KMS-11 (cell line): ENCODE data around the gene LRRC49.

Source experiments
- H2AFZ ChIP-seq: fragments of 200-600 bp; sonication (generic); 2 replicates; pipeline ENCODE4 v1.6.1; 2016; ENCODE audit warnings: antibody characterized with exemption, mixed run types, low read depth
- H3K27ac ChIP-seq: fragments of 200-600 bp; sonication (generic); 2 replicates; pipeline ENCODE4 v1.6.1; 2016; ENCODE audit warnings: mild to moderate bottlenecking, mixed run types
- H3K27me3 ChIP-seq: fragments of 200-600 bp; sonication (generic); 2 replicates; pipeline ENCODE4 v1.6.1; 2017; ENCODE audit warnings: mild to moderate bottlenecking, low read depth, mixed run types, moderate library complexity; ENCODE audit not compliant: insufficient read depth
- H3K36me3 ChIP-seq: fragments of 200-600 bp; sonication (generic); 2 replicates; pipeline ENCODE4 v1.6.1; 2017; ENCODE audit warnings: mild to moderate bottlenecking, mixed run types; ENCODE audit not compliant: insufficient read depth
- H3K4me1 ChIP-seq: fragments of 200-600 bp; sonication (generic); 2 replicates; pipeline ENCODE4 v1.6.1; 2016; ENCODE audit warnings: mild to moderate bottlenecking, low read depth, mixed run types; ENCODE audit not compliant: poor library complexity, severe bottlenecking
- H3K4me2 ChIP-seq: fragments of 200-600 bp; sonication (generic); 2 replicates; pipeline ENCODE4 v1.7.0; 2016; ENCODE audit warnings: mild to moderate bottlenecking, mixed run types
- H3K4me3 ChIP-seq: fragments of 200-600 bp; sonication (generic); IDR thresholded peaks from 2 replicates; pipeline ENCODE4 v1.6.1; 2017; ENCODE audit warnings: low read depth, low read length, mixed read lengths; ENCODE audit not compliant: insufficient read depth
- H3K79me2 ChIP-seq: fragments of 200-600 bp; sonication (generic); 2 replicates; pipeline ENCODE4 v1.6.1; 2016; ENCODE audit warnings: low read depth, mixed run types; ENCODE audit not compliant: insufficient read depth
- H3K9ac ChIP-seq: fragments of 200-600 bp; sonication (generic); 2 replicates; pipeline ENCODE4 v1.6.1; 2016; ENCODE audit warnings: mild to moderate bottlenecking, mixed run types
- H4K20me1 ChIP-seq: fragments of 200-600 bp; sonication (generic); 2 replicates; pipeline ENCODE4 v1.6.1; 2016; ENCODE audit warnings: mild to moderate bottlenecking, mixed run types; ENCODE audit not compliant: insufficient read depth
- TF ChIP-seq, protein P1 (sequence below): fragments of 200-600 bp; sonication (generic); conservative IDR thresholded peaks from 2 replicates; pipeline ENCODE4 v1.6.1; 2017; ENCODE audit warnings: low read depth, mild to moderate bottlenecking, antibody characterized with exemption, low read length, moderate library complexity, mixed read lengths

Gene LRRC49

DNA sequence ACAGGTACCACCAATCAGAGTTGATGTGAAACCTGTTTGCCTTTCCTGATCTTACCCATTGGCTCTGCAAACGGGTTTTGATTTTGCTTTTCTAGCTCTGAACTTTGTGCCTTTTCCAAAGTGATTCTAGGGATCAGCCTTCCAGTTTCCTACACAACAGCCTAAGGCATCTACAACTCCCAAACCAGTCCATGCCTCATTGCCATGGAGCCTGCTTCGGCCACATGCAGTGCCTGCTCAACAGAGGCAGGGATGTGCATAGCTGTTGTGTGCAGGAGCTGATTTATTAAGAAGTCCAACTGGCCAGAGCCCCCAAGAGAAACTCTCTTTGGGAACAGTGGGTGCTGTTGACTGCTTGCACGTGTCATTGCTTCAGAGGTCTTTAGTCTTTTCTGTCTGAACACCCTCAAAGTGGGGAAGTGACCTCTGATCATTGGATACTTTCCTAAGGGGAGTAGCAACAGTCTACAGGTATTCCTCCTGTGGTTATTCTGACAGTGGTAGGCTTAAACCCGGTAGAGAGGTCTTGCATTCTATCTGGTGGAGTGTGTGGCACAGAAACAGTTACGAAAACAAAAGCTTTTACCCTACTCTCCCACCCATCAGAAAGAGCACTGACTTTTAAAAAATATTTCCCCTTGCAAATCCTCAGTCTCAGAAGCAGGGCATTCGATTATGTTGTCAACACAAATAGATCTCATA, 186.0 kb downstream of the LRRC49 start:
- no peaks in the 10 kb centered on the region for H3K36me3 ChIP-seq
- no peak overlapping the region for H2AFZ ChIP-seq
- no peak overlapping the region for H3K4me2 ChIP-seq
- no peak overlapping the region for H3K4me3 ChIP-seq
- no peak overlapping the region for H3K27ac ChIP-seq
- H3K79me2 ChIP-seq, result no peaks in the 10 kb centered on the region
- H3K4me1 ChIP-seq, result no peaks in the 10 kb centered on the region
- no peaks in the 10 kb centered on the region for H4K20me1 ChIP-seq
- TF ChIP-seq, protein P1, sequence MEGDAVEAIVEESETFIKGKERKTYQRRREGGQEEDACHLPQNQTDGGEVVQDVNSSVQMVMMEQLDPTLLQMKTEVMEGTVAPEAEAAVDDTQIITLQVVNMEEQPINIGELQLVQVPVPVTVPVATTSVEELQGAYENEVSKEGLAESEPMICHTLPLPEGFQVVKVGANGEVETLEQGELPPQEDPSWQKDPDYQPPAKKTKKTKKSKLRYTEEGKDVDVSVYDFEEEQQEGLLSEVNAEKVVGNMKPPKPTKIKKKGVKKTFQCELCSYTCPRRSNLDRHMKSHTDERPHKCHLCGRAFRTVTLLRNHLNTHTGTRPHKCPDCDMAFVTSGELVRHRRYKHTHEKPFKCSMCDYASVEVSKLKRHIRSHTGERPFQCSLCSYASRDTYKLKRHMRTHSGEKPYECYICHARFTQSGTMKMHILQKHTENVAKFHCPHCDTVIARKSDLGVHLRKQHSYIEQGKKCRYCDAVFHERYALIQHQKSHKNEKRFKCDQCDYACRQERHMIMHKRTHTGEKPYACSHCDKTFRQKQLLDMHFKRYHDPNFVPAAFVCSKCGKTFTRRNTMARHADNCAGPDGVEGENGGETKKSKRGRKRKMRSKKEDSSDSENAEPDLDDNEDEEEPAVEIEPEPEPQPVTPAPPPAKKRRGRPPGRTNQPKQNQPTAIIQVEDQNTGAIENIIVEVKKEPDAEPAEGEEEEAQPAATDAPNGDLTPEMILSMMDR, result no peak
- no peak overlapping the region for H3K9ac ChIP-seq
- no peaks in the 10 kb centered on the region for H3K27me3 ChIP-seq

DNA sequence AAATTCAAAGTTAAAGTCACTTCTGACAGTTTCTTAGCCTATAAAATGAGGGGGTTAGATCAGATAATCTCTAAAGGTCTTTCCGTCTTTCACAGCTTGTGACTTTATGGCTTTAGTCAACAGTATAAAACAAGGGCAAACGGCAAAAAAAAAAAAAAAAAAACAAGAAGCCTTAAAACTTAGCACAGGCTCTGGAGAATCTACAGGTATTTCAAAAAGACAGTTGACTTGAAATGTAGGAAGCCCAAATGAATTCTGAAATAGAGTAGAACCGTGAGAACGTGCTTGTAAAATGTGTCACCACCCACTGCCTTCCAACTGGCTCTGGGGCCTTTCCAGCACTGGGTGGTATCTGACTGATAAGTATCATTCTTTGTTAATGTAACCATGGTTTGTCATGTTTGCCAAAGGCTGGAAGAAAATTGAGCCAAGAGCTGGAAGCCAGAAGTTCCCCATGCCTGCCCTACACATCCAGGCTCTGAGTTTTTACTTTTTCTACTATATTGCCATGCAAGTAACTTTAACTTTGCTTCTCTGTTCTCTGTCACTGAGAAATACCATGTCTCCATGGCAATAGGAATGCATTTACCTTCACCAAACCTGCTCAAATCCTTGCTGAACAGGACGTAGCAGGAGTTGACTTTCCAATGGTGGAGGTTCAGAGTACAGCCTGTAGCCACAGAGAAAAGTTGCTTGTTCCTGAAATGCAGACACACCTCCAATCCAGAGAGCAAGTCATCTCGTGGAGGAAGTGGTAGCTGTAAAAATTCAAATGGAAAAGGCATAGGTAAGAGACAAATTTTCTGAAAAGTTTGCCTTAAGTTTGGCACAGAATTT, 186.8 kb downstream of the LRRC49 start:
- Histone ChIP-seq H2AFZ (no peak overlapping the region), H3K79me2 (no peaks in the 10 kb centered on the region), H3K27me3 (no peaks in the 10 kb centered on the region), H3K9ac (no peak overlapping the region), H4K20me1 (no peaks in the 10 kb centered on the region), H3K4me1 (no peaks in the 10 kb centered on the region), H3K27ac (no peak overlapping the region), H3K4me2 (no peak overlapping the region), H3K36me3 (no peaks in the 10 kb centered on the region), H3K4me3 (no peak overlapping the region)
- TF ChIP-seq, protein P1, result no peak

DNA sequence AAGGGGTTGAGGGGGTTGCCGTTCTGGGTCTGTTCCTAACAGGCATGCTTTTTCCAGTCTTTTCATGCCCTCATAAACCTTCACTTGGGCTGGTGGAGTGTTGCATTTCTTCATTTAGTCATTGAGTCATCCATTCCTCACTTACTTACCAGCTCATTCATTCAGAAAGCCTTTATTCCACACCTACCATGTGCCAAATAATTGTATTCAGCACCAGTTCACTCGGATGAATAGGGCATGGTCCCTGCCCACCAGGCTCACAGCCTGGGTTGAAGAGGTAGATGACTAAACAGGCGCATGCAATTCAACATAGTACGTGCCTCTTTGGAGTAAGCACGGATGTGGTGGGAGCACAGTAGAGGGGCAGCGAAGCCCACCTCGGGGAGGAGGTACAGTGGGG, 187.5 kb downstream of the LRRC49 start:
- Histone ChIP-seq H3K9ac (no peak overlapping the region), H3K27ac (no peak overlapping the region), H3K36me3 (no peaks in the 10 kb centered on the region), H4K20me1 (no peaks in the 10 kb centered on the region), H3K4me1 (no peaks in the 10 kb centered on the region), H3K4me2 (no peak overlapping the region), H2AFZ (no peak overlapping the region), H3K79me2 (no peaks in the 10 kb centered on the region), H3K4me3 (no peak overlapping the region), H3K27me3 (no peaks in the 10 kb centered on the region)
- TF ChIP-seq, protein P1, result no peak

DNA sequence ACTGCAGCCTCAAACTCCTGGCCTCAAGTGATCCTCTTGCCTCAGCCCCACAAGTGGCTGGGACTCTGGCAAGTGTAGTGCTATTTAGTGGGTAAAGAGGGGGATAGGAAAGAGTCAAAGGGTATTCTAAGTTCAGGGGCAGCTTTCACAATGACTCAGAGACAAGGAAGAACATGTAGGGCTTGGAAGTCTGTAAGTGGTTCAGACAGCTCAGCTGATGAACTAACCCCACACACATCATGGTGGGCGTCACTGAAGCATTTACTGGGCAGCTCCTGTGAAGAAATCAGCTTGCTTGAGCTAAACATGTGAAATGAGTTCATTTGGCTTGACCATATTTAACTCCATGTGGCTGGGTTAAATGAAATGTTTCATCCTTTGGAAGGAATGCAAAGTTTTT, 188.1 kb downstream of the LRRC49 start:
- no peaks in the 10 kb centered on the region for H3K79me2 ChIP-seq

More for the DNA sequence above, 188.1 kb downstream of the LRRC49 start:
- H3K27ac ChIP-seq, result no peak overlapping the region
- no peaks in the 10 kb centered on the region for H3K36me3 ChIP-seq
- no peaks in the 10 kb centered on the region for H4K20me1 ChIP-seq
- no peak overlapping the region for H2AFZ ChIP-seq
- H3K27me3 ChIP-seq, result no peaks in the 10 kb centered on the region
- no peak overlapping the region for H3K9ac ChIP-seq
- TF ChIP-seq, protein P1, result no peak
- H3K4me2 ChIP-seq, result no peak overlapping the region
- no peaks in the 10 kb centered on the region for H3K4me1 ChIP-seq
- H3K4me3 ChIP-seq, result no peak overlapping the region
